AG09309 (cell line): ENCODE measurements around the gene TMEM184A.
A peak's percentile ranks its signal among the peaks of the same experiment; 100 is the strongest.

ENCODE experiments used
- DNase-seq: peaks from one replicate; pipeline ENCODE4 v3.0.0-alpha.2; 2010; ENCODE audit warnings: low read depth
- H3K4me3 ChIP-seq: 2 replicates; pipeline ENCODE4 v1.5.1; 2011; ENCODE audit warnings: mild to moderate bottlenecking, low read depth, low read length, moderate library complexity; ENCODE audit not compliant: control insufficient read depth
- CTCF ChIP-seq: IDR thresholded peaks from 2 replicates; pipeline ENCODE4 v1.5.1; 2011; ENCODE audit warnings: mild to moderate bottlenecking, low read depth, low read length, inconsistent platforms; ENCODE audit not compliant: insufficient read depth, control insufficient read depth; ENCODE audit errors: missing control alignments

TMEM184A gene

GRCh38 chr7:1576521-1577253 is 20.7 kb upstream of the TMEM184A start:
- no peak overlapping the region for H3K4me3 ChIP-seq
- no peak for DNase-seq
- no peak for TF ChIP-seq CTCF

- no peak for TF ChIP-seq CTCF
- H3K4me3 ChIP-seq: no peak overlapping the region
- no peak for DNase-seq
These were observed 19.8 kb upstream of the TMEM184A start for GRCh38 chr7:1575809-1576208.

GRCh38 chr7:1572111-1572822 is 16.3 kb upstream of the TMEM184A start:
- no peak overlapping the region for H3K4me3 ChIP-seq
- no peak for DNase-seq
- TF ChIP-seq CTCF: no peak

GRCh38 chr7:1569833-1570632 is 14.0 kb upstream of the TMEM184A start, which contains the start of gene PSMG3:
Gene PSMG3, minus strand, starts transcription at chr7:1570032. Its CDS starts 693 bp downstream, at chr7:1569339.
- no peak for DNase-seq
- peak within 1 kb of the TSS; percentile 98 for H3K4me3 ChIP-seq
- peak; percentile 31 for TF ChIP-seq CTCF

- no peak for TF ChIP-seq CTCF
- DNase-seq: no peak
- peak overlapping the region; percentile 98 for H3K4me3 ChIP-seq
These were observed 13.4 kb upstream of the TMEM184A start for GRCh38 chr7:1569440-1569832.

- DNase-seq: no peak
- TF ChIP-seq CTCF: no peak
- peak overlapping the region; percentile 98 for H3K4me3 ChIP-seq
These were observed 13.0 kb upstream of the TMEM184A start for GRCh38 chr7:1569016-1569415.
